Measurements from ENCODE around the gene DOK3.
A peak's percentile ranks its signal among the peaks of the same experiment; 100 is the strongest.

Gene DOK3

DNA sequence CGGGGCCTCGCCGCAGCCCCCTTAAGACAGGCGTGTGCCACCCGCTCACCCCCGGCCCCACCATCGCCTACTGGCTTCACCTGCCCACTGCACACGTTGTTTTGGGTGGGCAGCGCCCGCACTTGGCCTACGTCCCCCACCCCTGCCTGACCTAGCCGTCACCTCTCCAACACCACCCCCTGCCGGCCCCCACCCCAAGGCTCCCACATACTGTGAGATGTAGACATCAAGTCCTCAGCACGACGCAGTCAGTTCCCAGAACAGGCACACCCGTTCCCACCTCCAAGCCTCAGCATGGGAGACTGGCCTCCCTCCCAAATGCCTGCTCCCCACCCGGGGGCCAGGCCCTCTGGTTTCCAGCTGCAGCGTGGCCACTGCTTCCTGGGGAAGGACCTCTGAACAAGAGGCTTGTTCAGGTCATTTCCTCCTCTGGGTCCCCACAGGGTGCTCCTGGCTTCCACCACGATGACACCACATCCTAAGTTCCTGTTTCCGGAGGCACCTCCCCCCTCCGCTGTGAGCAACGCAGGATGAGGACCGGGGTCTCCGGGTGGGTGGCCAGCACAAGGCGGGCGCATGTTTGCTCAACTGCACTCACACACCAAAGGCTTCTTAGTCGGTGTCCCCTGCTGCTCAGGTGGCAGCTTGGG lies 47.5 kb downstream of the DOK3 start:
- no peak for DNase-seq

DNA sequence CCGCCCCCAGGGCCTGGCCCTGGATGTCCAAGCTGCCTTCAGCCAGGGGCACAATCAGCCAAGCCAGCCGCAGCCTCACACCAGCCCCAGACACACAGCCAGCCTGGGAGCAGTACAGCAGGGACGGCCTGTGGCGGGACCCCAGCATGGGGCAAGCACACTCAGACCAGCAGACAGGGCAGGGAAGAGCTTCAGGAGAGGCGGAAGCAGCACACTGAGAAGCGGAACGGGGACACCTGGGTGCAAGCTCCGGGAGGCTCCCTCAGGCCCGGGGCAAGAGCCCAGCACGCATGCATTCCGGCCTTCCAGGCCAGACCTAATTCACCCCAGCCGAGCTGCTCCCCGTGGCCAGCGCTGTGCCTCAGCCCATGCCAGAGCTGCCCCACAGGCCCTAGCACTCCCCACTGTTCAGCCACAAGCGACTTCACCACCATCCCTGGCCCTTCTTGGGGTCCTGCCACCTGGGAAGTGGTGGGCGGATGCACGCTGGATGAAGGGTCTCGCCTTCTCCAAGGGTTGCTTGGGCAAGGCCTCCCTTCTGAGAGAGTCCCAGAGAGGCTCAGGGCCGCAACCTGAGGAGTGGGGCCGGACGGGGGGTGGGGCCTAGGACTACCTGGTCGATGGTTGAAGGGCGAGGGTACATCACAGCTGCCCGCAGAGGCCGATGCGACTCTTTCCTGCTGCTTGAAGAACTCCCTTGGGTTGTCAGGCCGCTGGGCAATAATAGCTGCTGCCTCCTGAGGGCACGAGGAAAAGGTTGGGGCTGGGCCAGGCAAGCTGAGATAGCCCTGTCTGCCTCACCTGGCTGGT lies 49.6 kb downstream of the DOK3 start:
- DNase-seq = no peak

DNA sequence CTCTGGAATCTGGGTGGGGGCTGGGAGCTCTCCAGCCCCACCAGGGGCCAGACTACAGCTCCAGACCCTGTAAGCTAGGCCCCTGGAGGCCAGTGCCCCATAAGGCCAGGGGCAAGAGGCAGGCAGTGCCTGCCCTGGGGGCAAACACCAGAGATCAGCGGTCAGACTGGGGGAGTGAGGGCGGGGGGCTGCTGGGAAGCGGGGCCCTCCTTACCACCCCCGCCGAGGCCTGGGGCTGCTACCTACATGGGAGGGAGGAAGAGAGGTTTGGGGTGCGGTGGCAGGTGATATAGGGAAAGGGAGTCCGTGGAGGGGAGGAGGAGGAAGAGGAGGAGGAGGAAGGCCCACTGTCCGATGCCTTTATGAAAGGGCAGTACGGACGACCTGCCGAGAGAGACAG lies 50.3 kb downstream of the DOK3 start:
- no peak for DNase-seq

DNA sequence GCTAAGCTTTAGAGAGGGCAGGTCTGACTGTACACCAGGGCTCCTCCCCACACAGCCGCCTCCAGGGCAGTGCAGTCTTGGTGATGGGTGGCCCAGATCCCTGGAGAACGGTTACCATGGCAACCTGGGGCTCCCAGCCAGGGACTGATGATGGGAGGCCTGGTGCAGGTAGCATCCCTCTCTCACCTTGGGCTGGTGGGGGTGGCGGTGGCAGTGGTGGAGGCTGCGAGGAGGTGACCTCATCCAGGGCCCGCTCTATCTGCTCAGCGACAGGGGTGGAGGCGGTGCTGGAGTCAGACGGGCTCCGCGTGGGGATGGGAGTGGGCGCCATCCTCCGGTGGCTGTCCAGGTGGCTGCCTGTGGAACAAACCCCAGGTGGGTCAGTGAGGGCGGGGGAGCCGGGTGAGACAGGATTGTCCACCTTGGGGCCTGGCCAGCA lies 50.7 kb downstream of the DOK3 start:
- no peak for DNase-seq

DNA sequence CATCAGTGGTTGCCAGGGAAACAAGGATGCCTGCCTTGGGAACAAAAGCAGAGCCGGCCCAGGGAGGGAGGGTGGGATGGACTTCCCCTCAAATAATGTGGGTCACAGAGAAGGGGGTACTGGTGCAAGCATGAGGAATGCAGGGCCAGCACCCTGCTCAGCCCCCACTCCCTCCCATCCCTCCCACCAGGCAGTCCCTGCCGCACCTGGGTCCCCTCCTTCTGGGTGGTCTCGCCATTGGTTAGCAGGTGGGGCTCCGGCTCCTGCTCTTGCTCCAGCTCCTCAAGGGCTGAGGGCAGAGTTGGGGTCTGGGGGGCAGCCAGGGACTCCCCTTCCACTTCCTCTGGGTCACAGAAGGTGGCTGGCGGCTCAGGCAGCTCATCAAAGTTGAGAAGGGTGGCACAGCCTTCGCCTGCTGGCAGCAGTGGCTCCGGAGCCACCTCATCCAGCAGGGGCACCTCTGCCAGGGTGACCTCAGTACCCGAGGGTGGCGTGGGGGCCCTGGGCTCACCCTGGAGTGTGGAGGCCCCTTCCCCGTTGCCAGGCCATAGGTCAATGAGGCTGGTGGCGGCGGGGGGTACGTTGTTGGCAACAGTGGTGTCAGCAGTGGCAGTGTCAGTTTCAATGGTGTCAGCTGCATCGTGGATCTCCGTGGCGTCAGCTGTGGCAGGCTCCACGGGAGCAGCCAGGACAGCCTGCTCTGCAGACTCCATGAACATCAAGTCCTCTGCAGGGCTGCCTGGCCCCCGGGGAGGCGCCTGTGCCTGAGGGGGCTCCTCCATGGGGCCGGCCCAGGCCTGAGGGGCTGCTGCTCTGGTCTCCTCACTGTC lies 51.6 kb downstream of the DOK3 start:
- no peak for DNase-seq

DNA sequence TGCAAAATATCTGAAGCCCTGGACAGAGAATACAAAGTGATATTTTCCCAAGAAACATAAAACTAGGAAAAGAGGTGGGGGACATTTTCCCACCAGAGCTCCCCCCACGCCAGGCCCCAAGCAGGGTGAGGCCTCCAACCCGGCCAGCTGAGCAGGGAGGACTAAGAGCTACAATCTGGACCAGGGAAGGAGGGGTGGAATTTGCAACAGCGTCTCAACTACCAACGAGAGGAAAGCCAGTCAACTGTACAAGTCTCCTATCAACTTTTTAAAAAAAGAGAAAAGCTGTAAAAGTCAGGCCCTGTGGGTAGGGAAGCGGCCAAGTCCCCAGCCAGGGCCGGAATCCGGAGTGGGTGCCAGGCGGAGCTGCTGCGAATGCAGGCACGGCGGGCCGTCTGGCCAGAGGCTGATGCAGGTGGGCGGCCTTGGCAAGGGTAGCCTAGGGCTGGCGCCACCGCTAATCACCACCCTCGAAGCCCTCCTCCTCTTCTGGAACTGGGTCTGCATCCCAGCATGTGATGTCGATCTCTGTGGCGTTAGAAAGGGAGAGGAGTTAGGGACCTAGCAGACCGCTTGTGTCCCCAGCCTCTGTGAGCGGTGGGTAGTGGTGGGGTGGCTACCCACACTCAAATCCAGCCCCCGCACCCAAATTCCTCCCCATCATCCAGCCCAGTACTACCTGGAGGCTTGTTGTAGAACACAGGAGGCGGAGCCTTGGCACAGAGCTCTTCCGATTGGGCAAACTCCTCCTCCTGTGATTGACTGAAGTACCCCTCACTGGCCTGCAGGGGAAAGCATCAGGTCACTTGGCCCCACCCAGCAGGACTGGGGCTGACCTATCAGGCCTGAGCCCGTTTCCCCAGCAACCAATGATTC lies 52.4 kb downstream of the DOK3 start:
- DNase-seq = peak; percentile 81

DNA sequence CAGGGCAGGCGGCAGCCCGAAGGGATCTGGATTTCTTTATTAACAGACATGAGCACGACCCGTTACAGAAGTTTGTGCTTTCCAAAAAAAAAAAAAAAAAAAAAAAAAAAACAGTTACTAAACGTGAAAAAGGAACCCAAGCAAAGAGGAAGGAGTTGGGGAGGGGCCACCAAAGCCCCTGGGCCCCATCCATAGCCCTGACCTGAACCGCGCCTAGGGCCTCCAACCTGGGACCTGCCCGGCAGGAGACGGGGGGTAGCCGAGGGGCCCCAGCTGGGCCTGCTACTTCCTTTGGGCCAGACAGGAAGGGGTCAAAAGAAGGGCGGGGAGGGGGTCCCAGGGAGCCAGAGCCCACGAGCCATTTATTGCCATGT lies 53.0 kb downstream of the DOK3 start:
- no peak for DNase-seq

DNA sequence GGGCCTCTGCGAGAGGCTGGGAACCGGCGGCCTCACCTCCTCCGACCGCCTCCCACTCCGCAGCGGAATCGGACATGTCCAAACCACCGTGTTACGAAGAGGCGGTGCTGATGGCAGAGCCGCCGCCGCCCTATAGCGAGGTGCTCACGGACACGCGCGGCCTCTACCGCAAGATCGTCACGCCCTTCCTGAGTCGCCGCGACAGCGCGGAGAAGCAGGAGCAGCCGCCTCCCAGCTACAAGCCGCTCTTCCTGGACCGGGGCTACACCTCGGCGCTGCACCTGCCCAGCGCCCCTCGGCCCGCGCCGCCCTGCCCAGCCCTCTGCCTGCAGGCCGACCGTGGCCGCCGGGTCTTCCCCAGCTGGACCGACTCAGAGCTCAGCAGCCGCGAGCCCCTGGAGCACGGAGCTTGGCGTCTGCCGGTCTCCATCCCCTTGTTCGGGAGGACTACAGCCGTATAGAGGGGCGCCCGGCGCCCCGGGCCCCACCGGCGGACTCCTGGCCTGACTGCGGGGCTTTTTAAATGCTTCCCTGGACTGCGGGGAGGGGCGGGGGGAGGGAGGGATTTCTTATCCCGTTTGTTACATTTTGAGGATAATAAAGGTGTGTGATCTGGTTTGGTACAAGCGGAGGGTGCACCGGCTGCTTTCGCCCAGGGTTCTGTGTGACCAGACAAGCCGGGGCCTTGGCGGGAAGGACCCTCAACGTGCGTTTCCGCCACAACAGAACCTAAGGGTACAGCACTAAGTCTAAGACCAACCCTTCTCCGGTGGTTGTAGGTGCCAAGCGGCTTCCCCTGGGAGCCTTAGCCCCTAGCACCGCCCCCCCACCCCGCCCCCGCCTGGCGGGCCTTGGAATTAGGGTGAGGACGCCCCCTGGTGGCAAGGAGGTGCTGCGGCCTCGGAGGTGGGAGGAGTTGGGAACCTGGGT lies 53.7 kb downstream of the DOK3 start:
- DNase-seq = peak; percentile 93

DNA sequence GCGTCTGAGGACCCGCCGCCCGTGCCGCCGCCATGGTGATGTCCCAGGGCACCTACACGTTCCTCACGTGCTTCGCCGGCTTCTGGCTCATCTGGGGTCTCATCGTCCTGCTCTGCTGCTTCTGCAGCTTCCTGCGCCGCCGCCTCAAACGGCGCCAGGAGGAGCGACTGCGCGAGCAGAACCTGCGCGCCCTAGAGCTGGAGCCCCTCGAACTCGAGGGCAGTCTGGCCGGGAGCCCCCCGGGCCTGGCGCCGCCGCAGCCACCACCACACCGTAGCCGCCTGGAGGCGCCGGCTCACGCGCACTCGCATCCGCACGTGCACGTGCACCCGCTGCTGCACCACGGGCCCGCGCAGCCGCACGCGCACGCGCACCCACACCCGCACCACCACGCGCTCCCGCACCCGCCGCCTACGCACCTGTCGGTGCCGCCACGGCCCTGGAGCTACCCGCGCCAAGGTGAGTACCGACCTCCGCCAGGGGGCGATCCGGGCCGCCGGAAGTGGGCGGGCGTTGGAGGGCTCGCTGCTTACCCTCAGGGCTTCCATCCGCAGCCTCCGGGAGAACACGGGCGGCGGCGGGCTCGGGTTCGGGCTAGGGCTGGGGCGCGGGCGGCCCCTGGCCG lies 54.5 kb downstream of the DOK3 start:
- DNase-seq = peak; percentile 93

DNA sequence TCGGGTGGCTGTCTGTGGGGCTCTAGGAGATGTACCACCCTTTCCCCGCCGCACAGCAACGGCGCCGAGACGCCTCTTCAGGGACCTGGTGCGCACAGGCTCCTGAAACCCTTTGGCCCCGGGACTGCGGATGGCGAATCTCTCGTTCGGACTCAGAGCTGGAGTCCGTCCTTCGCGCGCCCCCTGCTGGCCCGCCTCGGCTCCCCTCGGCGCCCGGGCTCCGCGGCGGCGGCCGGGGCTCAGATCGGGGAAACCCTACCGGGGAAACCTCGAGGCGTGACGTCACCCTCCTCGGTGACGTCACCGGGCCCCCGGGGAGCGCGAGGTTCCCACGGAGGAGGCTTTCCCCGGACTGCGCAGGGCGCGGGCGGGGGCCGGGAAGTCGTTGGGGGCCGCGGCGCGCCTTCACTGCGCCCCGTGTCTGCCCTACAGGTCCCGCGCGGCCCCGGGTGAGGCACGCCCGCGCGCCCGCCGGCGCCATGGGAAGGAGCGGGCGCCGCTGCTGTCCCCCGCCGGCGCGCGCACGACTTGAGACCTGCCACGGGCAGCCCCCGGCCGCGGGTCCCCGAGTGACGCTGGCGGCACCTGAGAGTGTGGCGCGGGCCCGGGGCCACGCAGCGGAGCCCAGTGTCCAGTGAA lies 55.1 kb downstream of the DOK3 start:
- peak; percentile 96 for DNase-seq

DNA sequence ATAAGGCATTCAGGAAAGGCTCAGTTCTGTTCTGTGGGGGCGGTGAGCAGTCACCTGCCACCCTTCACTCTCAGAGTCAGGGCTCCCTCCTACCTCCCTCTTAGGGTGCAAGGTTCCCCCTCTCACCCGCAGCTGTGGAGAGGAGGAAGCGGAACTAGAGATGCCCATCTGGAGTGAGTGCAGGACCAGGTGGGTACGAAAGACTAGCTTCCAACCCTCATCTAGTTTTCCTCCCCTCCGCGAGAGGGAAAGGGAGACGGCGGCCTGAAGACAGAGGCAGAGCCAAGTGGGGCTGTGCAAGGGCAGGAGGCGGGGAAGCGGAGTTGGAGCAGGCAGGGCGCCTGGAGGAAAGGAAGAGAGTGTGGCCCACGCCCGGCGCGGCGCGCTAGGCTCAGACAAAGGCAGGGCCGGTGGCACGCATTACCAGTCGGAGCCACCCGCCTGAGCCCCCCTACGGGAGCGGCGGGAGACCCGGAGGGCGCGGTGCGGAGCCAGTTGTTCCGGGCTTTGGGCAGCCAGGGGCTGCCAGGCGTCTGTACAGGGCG lies 55.7 kb downstream of the DOK3 start:
- no peak for DNase-seq

DNA sequence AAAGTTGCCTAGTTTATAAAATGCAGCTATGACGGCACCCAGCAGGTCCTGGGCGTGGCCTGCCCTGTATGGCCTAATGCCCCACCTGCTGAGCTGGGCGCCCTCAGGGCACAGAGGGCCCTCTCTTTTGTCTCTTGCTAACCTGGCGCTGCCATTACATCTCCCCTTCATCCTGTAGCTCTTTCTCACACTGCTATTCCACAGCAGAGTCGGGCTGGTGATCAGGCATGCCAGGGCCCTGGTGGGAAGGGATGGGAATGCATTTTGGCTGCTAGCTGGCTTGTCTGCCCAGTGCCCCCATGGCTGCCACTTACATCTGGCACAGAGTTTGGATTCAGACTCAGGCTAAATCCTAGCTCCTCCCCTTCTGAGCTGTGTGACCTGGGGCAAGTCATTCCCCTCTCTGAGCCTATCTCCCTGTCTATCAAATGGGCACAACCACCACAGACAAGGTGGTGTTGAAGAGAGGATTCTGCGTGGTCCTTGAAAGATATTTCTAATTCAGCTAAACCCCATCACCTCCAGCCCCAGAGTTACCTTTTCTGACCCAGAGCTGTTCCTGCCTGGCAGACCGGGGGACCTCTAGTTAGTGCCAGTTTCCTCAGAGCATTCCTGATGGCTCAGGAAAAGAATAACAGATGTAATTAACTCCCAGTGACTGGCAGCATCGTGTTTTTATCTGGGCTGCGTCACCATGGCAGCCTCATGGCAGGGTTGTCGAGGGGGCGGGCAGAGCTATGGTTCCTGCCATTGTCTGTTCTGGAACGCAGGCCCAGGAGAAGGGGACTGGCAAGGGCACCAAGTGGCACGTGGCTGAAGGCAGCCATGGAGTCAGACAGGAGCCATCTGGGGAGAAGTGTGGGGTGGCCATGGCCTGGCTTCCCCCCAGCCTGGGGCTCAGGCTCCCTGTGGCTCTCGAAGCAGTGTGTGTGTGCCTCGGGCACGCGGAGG lies 56.7 kb downstream of the DOK3 start:
- no peak for DNase-seq

Data from CD4-positive, alpha-beta T cell treated with Interleukin-10 for 1 hour (primary cell).